OCI-LY7 (cell line): Measurements from ENCODE around the gene BTBD17.

Experiments
- CTCF ChIP-seq: fragments of 200-600 bp; sonication (generic); conservative IDR thresholded peaks from 2 replicates; pipeline ENCODE4 v1.5.1; 2014; ENCODE audit warnings: mild to moderate bottlenecking, antibody characterized with exemption, low read length, moderate library complexity, mixed read lengths
- EZH2phosphoT487 ChIP-seq: fragments of 200-600 bp; sonication (generic); IDR thresholded peaks from 2 replicates; pipeline ENCODE4 v1.6.1; 2018; ENCODE audit warnings: low read depth, borderline replicate concordance, mild to moderate bottlenecking, mixed run types, antibody characterized with exemption, low read length, moderate library complexity, mixed read lengths

GRCh38 chr17:74387365-74388218, 25.9 kb upstream of the BTBD17 start:
- no peak for TF ChIP-seq CTCF
- TF ChIP-seq EZH2phosphoT487: no peak
